HTERT RPE-1 (cell line): Measurements from ENCODE around the gene RAB13.

ENCODE experiments used
- in situ Hi-C: fragments of 300-500 bp; cut with MboI; formaldehyde crosslinking; loops from 4 replicates; pipeline ENCODE4 v1.14.3; 2020; ENCODE audit warnings: low sequenced_read_pairs

RAB13 gene

DNA sequence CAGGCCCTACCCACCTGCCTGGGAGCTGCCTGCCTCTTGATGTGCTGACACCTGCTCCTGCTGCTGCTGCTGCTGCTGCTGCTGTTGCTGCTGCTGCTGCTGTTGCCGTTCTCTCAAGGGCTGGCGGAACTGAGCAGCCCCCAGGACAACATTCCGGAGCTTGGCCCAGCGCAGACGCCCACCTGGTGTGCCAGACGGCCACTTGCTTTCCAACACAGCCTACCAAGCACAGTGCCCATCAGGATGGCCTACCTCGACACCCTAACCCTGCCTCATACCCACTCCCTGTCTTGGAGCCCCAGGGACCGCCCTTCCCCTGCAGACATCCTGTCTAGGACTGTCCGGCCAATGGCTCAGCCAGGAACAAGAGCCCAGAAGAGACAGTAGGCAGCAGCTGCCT, 51.4 kb downstream of the RAB13 start:
- in situ Hi-C loops, result no loop called here

DNA sequence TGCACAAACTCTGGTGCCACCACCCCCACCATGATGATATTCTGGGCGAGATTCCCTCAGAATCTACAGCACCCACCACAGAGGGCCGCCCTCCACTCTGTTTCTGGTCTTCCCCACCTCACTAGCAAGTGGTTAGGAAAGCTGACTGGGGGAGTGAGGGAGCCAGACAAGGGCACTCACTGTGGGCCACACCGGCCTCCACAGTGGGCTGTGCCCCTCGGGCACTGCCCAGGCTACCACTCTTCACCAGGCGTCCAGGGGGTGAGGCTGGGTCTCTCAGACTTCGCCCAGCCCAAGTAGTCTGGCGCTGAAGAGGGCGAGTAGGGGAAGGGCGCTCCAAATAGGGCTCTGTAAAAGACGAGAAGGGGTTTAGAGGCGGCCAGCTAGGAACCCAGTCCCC, 52.2 kb downstream of the RAB13 start:
- in situ Hi-C loops, result no loop called here

DNA sequence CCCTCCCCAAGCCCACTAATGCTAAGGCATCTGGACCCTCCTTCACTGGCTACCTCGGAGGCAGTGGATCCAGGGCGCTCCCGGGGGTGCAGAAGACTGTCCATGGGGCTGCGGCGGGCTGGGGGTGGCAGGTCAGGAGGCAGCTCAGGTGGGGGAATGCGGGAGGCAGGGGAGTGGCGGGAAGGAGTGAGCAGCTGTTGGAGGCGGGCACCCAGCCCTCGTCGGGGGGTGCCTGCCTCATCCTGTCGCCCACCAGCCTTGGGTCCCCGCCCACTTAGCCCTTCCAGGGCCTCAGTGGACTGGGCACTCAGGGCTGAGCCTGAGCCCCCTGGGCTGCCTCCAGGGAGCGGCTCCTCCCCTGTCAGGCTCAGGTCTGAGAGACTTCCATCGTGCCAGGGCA, 52.7 kb downstream of the RAB13 start:
- in situ Hi-C loops, result no loop called here

DNA sequence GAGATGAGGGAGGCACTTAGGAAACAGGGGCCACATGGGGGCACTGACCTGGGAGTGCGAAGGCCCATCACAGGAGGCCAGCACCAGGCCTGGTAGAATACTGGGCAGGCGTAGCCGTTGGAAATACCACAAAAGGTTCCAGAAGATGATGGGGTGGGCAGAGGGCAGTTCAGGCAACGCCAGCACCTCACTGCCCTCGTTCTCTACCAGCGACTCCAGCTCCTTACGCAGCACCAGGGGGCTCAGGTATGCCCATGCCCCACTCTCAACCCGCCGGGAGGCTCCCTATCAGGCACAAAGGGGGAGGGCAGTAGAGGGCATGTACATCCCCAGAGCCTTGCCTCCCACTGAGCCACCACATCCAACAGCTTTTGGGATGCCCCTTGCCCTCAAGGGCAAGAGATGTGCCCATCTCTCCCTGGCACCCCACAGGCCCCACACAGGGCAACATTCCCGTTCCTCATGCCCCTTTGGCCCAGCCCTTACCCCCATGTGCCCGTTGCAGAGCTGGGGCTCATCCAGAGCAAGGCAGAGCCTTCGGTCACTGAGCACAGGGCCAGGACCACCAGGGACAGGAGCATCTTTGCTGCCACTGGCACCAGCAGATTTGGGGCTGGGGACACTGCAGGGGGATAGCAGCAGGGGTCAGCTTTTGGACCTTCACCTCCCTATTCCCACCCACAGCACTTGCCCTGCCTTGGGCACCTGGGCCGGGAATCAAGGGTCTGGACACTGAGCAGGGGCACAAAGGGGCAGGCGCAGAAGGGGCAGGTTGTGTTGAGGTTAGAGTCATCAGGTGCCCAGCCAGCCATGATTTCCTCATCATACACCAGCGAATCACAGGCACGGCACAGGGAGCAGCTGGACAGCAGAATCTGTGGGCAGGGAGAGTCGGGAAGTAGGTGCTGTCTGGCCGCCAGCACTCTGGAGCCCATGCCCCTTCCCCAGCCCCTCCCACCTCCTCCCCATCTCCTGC, 53.7 kb downstream of the RAB13 start:
- in situ Hi-C loops, result no loop called here
